ENCODE results near the gene DCAF11. TPM values are rescaled to one million over a fixed set of nuclear protein-coding genes. Genes with fewer than 3 reads are reported as not detected.
A peak's percentile ranks its signal among the peaks of the same experiment; 100 is the strongest.

DCAF11 gene
- total and polyA plus RNA-seq, 2 of the 13 experiments (the other 11 are each of a cell fraction or from before 2014, with no cell fraction given): 150 to 257 TPM

- no peak for TF ChIP-seq PREB (CRISPR knock-in tag; IDR thresholded peaks at IDR 0.05)
- TF ChIP-seq SSRP1 (CRISPR knock-in tag; IDR thresholded peaks at IDR 0.05): 0 out of 2 replicates have a peak, but pooled peaks have one; percentile 29
- no peak for TF ChIP-seq ZNF496 (CRISPR knock-in tag; IDR thresholded peaks at IDR 0.05; ENCODE audit: insufficient replicate concordance)
- no peak for TF ChIP-seq MBNL3 (CRISPR knock-in tag; conservative IDR thresholded peaks at IDR 0.05)
- TF ChIP-seq, protein P1, sequence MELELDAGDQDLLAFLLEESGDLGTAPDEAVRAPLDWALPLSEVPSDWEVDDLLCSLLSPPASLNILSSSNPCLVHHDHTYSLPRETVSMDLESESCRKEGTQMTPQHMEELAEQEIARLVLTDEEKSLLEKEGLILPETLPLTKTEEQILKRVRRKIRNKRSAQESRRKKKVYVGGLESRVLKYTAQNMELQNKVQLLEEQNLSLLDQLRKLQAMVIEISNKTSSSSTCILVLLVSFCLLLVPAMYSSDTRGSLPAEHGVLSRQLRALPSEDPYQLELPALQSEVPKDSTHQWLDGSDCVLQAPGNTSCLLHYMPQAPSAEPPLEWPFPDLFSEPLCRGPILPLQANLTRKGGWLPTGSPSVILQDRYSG (CRISPR knock-in tag; IDR thresholded peaks at IDR 0.05): no peak
- 0 out of 2 replicates have a peak, but pooled peaks have one; percentile 58 for TF ChIP-seq HIVEP1 (CRISPR knock-in tag; IDR thresholded peaks at IDR 0.05)
- TF ChIP-seq NFYC (CRISPR knock-in tag; IDR thresholded peaks at IDR 0.05): no peak
- no peak for TF ChIP-seq ATF4 (CRISPR knock-in tag; IDR thresholded peaks at IDR 0.05)
- 0 out of 2 replicates have a peak, but pooled peaks have one; percentile 43 for TF ChIP-seq KIAA2018 (CRISPR knock-in tag; IDR thresholded peaks at IDR 0.05; ENCODE audit: borderline replicate concordance)
- TF ChIP-seq ZNF639 (CRISPR knock-in tag; conservative IDR thresholded peaks at IDR 0.05): no peak
- TF ChIP-seq PTBP1 (IDR thresholded peaks at IDR 0.05; ENCODE audit: low read depth, low read length, poor library complexity, severe bottlenecking): no peak
- TF ChIP-seq ZNF230 (CRISPR knock-in tag; IDR thresholded peaks at IDR 0.05): 0 out of 2 replicates have a peak, but pooled peaks have one; percentile 70
- no peak for TF ChIP-seq YY1 (IDR thresholded peaks at IDR 0.05; ENCODE audit: insufficient read depth, insufficient replicate concordance, low read depth, low read length)
- TF ChIP-seq ZNF776 (CRISPR knock-in tag; IDR thresholded peaks at IDR 0.05): 0 out of 2 replicates have a peak, but pooled peaks have one; percentile 31
These were observed 14.2 kb upstream of the DCAF11 start (continued) for GRCh38 chr14:24100197-24100981.
